AG08395 (cell line): ENCODE results near the gene ITPRID1.
A peak's percentile ranks its signal among the peaks of the same experiment; 100 is the strongest.

Experiments used
- DNase-seq: peaks from one replicate; pipeline ENCODE4 v3.0.0; 2012; ENCODE audit warnings: mixed read lengths, low spot score

ITPRID1 gene

GRCh38 chr7:31695859-31696614 lies 182.1 kb downstream of the ITPRID1 start:
- DNase-seq: peak; percentile 4

GRCh38 chr7:31699050-31699449 lies 185.2 kb downstream of the ITPRID1 start:
- no peak for DNase-seq

DNA sequence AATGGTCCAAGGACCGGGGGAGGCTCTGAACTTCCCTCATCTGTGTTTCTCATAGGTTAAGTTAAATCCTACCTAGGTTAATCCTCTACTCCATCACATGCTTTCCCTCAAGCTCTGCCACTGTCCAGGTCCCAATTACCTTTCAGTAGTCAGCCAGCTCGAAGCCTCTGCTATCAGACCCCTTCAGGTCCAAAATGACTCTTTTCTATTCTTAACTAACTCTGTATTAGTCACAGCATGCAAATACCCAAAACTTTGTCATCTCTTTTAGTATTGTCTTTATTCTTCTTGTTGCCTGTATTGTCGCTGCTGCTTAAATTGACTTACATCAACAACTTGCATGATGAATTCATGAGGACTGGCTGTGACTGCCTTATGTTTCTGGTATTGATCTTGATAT lies 188.5 kb downstream of the ITPRID1 start:
- no peak for DNase-seq

DNA sequence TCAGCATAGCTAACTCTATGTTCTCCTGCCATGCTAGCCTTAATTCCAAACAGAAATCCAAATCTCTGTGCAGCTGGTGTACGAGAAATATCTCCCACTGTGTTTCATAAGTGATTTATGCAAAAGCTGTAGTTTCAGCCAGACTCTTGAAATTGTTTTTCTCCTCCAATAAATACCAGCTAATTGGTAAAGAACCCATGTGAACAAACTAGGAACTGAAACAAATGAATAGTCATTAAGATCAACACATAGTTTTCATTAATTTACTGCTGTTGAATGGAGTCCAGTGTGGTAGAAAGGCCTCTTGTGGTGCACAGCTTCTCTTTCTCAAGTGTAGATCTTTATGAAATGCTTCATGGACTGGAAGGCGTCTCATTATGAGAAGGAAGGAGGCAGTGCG lies 191.5 kb downstream of the ITPRID1 start:
- DNase-seq: no peak

GRCh38 chr7:31707089-31707488 lies 193.2 kb downstream of the ITPRID1 start:
- no peak for DNase-seq
